VCaP (cell line): ENCODE measurements around the gene PCDH15.

Experiments used
- H3K27ac ChIP-seq: fragments of 450-650 bp; 2 replicates; pipeline ENCODE4 v1.5.1; 2017
- CTCF ChIP-seq: fragments of 450-650 bp; conservative IDR thresholded peaks from 2 replicates; pipeline ENCODE4 v1.5.1; 2017; ENCODE audit warnings: mild to moderate bottlenecking, moderate library complexity

PCDH15 gene

GRCh38 chr10:53918755-53919154 lies 882.3 kb downstream of the PCDH15 start:
- no peak overlapping the region for H3K27ac ChIP-seq
- TF ChIP-seq CTCF, result no peak

- TF ChIP-seq CTCF, result no peak
Observed at GRCh38 chr10:53909791-53910190, 891.2 kb downstream of the PCDH15 start.

GRCh38 chr10:53904506-53905241 lies 896.4 kb downstream of the PCDH15 start:
- no peak overlapping the region for H3K27ac ChIP-seq
- TF ChIP-seq CTCF, result no peak

More at GRCh38 chr10:53909791-53910190, 891.2 kb downstream of the PCDH15 start:
- H3K27ac ChIP-seq, result no peak overlapping the region

- no peak for TF ChIP-seq CTCF
- H3K27ac ChIP-seq, result no peak overlapping the region
Observed at GRCh38 chr10:53903756-53904155, 897.3 kb downstream of the PCDH15 start.

- TF ChIP-seq CTCF, result no peak
- H3K27ac ChIP-seq, result no peak overlapping the region
Observed at GRCh38 chr10:53899463-53900160, 901.4 kb downstream of the PCDH15 start.

GRCh38 chr10:53898532-53898931 lies 902.5 kb downstream of the PCDH15 start:
- H3K27ac ChIP-seq, result no peak overlapping the region
- TF ChIP-seq CTCF, result no peak

GRCh38 chr10:53894145-53894544 lies 906.9 kb downstream of the PCDH15 start:
- no peak overlapping the region for H3K27ac ChIP-seq
- no peak for TF ChIP-seq CTCF
